Head of caudate nucleus (tissue), 42 donors: ENCODE results near the gene FIBP.
"Not testable (repeated sequence)": the region's sequence is repeated elsewhere in the genome, so short reads cannot be mapped to it uniquely, and the experiment has no call there.

Source experiments
- DNase-seq, 42 donors: peaks; one replicate each; pipeline versions ENCODE4 v3.0.0 to v3.0.0-alpha.2; 2020 to 2021; ENCODE audit warnings: mixed read lengths in 7 of 42
- intact Hi-C: fragments of 100-400 bp; cut with DNase I; formaldehyde crosslinking; loops from one replicate; pipeline ENCODE4 v1.15.0; 2022

FIBP gene

GRCh38 chr11:65855927-65856363 is 32.3 kb downstream of the FIBP start:
- intact Hi-C loops, result loop anchor here (5.0 kb wide), 1 partner anchor 36 kb away; the partner anchor contains the start of gene CCDC85B
- DNase-seq, result peak in 1 of 42 donors; percentile 23

DNA sequence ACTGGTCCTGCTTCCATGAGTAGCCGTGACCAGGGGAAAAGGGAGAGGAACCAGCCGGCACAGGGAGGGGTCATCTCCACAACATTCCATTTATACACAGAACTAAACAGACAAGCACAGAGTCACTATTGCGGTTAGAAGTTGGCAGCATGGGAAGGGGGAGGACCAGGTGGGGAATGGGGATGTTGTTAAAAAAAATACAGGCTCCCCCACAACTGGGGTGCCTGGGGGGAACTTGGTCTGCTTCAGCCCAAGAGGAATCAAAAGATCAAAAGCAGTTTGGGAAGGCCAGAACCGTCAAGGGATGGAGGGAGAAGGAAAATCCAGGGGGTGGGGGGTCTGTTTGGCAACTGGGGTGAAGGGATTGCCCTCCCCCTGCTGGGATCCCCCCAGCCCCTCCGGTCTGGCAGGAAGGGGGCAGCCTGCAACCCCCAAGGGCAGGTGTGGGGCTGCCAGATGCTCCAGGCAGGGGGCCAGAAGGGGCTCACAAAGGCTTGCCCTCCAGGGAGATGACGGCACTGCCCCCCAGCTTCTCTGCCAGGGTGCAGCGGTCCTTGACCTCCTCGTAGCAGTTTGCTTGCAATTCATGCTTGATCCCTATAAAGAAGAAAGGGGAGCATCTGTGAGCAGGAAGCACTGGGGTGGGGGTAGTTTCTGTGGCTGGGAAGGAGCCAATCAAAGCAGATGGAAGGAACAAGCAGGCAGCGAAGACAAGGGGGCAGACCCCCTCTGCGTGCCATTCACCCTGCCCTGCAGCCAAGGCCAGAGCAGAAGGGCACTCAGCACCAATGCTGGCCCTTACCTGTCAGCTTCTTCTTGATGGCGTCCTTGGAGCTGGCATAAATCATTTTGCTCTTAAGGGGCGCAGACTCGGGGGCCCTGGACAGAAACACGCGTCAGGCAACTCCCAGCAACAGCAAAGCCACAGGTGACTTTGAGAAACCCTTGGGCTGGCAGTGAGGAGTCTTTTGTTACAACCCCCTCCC is 33.1 kb downstream of the FIBP start:
- peak in 2 of 42 donors; percentile 10 to 20 for DNase-seq
- intact Hi-C loops, result loop anchor here (5.0 kb wide), 1 partner anchor 37 kb away; the partner anchor contains the start of gene CCDC85B

DNA sequence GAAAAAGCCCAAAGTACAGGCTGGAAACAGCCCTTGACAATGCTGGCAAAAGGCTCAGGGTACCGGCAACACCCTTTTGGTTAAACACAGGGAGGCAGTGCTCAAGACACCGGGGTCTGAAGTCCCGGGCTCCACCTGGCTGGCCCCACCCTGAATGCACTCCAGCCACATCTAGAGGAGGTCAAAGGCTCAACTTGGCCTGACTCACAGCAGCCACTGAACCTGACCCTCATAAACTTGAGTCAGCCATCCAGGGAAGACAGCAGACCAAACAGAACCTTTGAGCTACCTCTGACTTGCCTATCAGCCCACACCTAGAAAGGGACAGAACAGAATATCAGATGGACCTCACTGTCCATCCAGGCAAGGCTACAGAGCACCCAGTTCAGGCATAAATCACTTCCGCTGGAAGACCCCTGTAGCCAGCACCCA is 34.1 kb downstream of the FIBP start:
- peak in 2 of 42 donors; percentile 5 to 19 for DNase-seq

DNA sequence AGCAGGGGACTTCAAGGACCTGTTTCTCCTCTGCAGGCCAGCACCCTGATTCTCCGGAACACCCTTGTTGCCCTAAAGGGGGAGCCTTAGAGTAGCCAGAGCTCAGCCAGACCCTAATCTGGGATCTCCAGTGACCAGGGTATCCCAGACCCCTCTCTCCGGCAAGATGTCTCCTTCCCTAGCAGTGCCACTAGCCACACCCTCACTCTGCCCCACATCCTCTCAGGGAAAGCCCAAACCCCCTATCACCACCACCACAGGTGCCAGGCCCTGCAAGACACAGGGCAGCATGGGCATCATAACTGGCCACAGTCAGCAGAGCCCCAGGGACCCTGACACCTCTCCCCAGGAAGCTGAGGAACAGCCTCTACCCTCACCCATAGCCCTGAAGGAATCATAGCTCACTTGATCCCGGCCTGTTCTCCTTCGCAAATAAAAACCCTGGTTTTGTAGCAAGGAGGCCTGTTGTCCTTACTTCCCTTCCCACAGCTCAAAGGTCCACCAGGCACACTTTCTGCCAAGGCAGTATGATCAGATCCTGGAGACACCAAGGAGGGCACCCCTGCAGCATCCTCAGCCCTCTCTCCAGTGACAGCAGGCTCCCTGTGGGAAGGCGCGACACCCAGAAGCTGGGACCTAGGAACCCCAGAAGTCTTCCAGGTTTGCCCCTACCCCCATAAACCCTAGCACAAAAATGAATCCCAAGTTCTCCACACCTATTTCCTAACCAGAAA is 34.9 kb downstream of the FIBP start:
- peak in 2 of 42 donors; percentile 2 to 16 for DNase-seq
- intact Hi-C loops, result no loop called here

More for the DNA sequence above, 34.1 kb downstream of the FIBP start:
- intact Hi-C loops, result no loop called here

DNA sequence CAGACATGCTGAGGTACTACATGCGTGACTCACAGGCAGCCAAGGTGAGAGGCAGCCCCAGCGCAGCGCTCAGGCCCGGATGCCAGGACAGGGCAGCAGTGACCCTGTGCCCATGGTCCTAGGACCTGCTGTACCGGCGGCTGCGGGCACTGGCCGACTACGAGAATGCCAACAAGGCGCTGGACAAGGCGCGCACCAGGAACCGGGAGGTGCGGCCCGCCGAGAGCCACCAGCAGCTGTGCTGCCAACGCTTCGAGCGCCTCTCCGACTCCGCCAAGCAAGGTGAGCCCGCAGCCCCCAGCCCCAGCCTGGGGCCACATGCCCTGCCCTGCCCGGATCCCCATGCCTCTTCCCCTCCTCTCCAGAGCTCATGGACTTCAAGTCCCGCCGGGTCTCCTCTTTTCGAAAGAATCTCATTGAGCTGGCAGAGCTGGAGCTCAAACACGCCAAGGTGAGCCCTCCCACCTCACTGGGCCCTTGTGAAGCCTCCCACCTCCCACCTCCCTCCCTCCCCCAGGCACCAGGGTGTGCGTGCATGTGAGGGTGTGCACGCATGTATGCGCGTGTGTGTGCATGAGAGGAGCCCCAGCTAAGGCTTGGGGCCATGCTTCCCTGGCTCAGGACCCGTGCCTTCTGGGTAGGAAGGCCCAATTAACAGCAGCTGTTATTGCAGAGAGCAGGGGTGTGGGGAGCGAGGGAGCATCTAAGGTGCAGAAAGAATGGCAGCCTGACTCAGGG is 35.6 kb downstream of the FIBP start:
- DNase-seq, result peak in 13 of 42 donors; percentile 15 to 61 (median 42)

DNA sequence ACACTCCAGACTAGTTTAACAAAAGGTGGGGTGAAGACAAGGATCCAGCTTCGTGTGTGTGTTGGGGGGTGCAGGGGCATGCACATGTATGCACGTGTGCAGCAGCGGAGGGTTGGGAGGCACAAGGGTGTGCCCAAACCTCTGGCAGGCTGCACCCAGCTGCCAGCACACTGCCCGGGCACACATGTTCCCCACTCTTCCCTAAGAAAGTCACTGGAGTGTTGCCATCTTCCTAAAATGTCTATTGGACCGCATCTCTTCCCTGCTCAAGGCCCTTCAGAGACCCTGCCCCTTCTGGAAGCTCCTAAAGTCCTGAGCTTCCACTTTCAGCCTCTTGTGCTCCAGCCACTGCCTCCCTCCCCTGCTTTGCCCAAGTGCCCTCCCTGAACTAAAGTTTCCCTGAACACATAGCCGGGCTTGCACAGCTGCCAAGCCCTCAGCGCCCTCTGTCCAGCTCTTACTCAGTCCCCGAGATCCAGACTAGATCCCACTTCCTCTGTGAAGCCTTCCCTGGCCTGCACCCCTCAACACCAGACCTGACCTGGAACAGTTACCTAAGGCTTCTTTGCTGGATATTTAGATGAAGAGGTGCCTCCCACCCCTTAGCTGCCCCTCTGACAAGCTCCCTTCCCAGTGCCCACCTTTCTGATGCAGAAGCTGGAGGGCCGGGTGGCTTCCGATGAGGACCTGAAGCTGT is 36.3 kb downstream of the FIBP start:
- DNase-seq, result peak in 2 of 42 donors; percentile 2 to 11
- intact Hi-C loops, result no loop called here

More for the DNA sequence above, 35.6 kb downstream of the FIBP start:
- intact Hi-C loops, result no loop called here

GRCh38 chr11:65851083-65851579 is 37.1 kb downstream of the FIBP start:
- DNase-seq, result no peak
- intact Hi-C loops, result no loop called here

GRCh38 chr11:65850217-65851082 is 37.8 kb downstream of the FIBP start:
- intact Hi-C loops, result no loop called here
- peak in 2 of 42 donors; percentile 14 to 28 for DNase-seq

- intact Hi-C loops, result no loop called here
- peak in 1 of 42 donors; percentile 19 for DNase-seq
Measured at GRCh38 chr11:65849771-65850216, 38.5 kb downstream of the FIBP start.

DNA sequence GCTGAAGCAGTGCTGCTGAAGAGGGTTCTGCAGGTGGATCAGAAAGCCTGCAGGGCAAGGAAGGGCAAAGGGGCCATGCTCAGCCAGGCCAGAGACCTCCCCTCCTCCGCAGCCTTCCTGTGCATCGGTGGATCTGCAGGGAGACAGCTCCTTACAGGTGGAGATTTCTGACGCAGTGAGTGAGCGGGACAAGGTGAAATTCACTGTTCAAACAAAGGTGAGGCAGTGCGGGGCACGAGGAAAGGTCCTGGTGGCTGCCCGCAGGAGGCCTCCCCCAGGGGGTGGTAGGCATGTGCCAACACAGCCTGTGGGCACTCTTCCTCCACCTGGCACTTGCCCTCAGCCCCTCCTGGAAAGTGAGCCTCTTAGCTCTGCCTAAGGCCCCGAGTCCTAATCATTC is 38.9 kb downstream of the FIBP start:
- DNase-seq, result peak in 1 of 42 donors; percentile 9
- intact Hi-C loops, result no loop called here

DNA sequence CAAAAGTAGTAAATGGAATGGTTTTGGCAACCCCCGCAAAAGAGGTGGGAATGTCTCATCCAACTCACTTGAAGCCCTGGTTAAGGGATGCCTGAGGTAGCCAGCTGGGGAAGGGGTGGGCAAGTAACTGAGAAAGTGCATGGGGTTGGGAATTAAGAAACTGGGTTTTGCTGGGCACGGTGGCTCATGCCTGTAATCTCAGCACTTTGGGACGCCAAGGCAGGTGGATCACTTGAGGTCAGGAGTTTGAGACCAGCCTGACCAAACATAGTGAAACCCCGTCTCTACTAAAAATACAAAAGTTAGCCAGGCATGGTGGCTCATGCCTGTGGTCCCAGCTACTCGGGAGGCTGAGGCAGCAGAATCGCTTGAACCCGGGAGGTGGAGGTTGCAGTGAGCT is 39.6 kb downstream of the FIBP start:
- intact Hi-C loops, result not testable (repeated sequence)
- peak in 1 of 42 donors; percentile 14 for DNase-seq

DNA sequence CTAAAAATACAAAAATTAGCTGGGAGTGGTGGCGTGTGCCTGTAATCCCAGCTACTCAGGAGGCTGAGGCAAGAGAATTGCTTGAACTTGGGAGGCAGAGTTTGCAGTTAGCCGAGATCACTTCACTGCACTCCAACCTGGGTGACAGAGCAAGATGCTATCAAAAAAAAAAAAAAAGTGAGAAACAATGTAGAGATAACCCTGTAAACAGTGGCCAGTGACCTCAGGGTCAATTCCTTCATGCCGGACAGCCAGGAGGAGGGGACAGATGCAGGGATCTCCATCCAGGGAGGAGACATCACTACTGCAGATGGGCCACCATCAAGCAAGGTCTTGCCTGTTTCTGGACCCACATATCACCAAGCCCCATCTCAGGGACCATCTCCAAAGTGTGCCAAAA is 40.5 kb downstream of the FIBP start:
- peak in 1 of 42 donors; percentile 14 for DNase-seq
- intact Hi-C loops, result no loop called here

DNA sequence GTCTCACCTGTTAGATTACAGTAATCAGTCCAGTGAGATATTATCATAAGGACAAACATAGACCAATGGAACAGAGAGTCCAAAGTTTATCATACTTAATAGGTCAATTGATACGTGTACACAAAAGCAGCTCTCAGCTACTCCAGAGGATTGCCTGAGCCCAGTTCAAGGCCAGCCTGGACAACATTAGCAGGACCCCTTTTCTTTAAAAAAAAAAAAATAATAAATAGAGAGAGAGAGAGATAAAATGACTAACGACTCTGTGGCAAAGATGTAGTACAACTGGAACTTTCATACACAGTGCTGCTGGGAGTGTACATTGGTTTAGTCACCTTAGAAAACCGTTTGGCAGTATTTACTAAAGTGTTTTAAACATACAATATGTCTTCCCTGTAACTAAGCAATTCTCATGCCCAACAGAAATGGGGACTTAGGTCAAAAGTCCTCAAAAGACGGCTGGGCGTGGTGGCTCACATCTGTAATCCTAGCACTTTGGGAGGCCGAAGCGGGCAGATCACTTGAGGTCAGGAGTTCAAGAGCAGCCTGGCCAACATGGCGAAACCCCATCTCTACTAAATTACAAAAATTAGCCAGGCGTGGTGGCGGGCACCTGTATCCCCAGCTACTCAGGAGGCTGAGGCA is 43.9 kb downstream of the FIBP start:
- intact Hi-C loops, result no loop called here
- DNase-seq, result peak in 1 of 42 donors; percentile 7

DNA sequence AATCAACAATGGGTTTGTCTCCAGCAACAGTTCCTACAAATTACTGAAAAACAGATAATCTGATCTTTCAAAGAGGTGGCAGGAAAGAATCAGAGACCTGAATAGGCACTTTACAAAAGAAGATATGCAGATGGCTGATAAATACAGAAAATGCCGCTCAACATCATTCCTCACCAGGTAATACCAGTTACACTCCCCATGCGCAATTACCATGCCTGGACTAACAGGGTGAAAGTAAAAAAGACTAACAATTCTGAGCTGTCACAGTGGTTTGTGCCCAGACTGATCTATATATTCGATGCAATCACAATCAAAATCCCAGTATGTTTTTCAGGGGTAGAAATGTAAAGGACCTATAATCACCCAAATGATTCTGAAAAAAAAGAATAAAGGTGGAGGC is 44.5 kb downstream of the FIBP start:
- no peak for DNase-seq

DNA sequence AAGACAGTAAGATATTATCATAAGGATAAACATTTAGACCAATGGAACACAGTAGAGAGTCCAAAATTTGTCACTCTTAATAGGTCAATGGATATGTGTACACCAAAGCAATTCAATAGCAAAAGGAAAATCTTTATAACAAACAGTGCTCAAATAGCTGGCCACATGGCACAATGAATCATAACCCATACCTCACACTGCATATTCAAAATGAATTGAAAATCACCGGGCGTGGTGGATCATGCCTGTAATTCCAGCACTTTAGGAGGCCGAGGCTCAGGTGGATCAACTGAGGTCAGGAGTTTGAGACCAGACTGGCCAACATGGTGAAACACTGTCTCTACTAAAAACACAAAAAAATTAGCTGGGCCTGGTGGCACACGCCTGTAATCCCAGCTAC is 46.1 kb downstream of the FIBP start:
- DNase-seq, result no peak
- intact Hi-C loops, result no loop called here

More for the DNA sequence above, 44.5 kb downstream of the FIBP start:
- intact Hi-C loops, result no loop called here

GRCh38 chr11:65834202-65834601 is 54.1 kb downstream of the FIBP start:
- intact Hi-C loops, result no loop called here
- DNase-seq, result peak in 2 of 42 donors; percentile 7 to 30
